ENCODE data around the gene ZBTB20.
A peak's percentile ranks its signal among the peaks of the same experiment; 100 is the strongest.
"Not testable (repeated sequence)": the region's sequence is repeated elsewhere in the genome, so short reads cannot be mapped to it uniquely, and the experiment has no call there.

Gene ZBTB20

GRCh38 chr3:114714957-114715460, 432.1 kb downstream of the ZBTB20 start:
- DNase-seq (ENCODE audit: low read depth in 3 of 3), result no peak

- DNase-seq (ENCODE audit: low read depth in 3 of 3), result no peak
Measured at GRCh38 chr3:114714237-114714636, 432.9 kb downstream of the ZBTB20 start.

- no peak for DNase-seq (ENCODE audit: low read depth in 3 of 3)
Measured at GRCh38 chr3:114712728-114713492, 434.2 kb downstream of the ZBTB20 start.

- no peak for DNase-seq (ENCODE audit: low read depth in 3 of 3)
Measured at GRCh38 chr3:114711321-114711886, 435.7 kb downstream of the ZBTB20 start.

GRCh38 chr3:114709102-114709501, 438.0 kb downstream of the ZBTB20 start:
- no peak for DNase-seq (ENCODE audit: low read depth in 3 of 3)

GRCh38 chr3:114707252-114707860, 439.7 kb downstream of the ZBTB20 start:
- no peak for DNase-seq (ENCODE audit: low read depth in 3 of 3)

- peak; percentile 2 to 23 (median 12) for DNase-seq (ENCODE audit: low read depth in 3 of 3)
Measured at GRCh38 chr3:114706591-114707232, 440.4 kb downstream of the ZBTB20 start.

GRCh38 chr3:114700637-114701234, 446.4 kb downstream of the ZBTB20 start:
- DNase-seq (ENCODE audit: low read depth in 3 of 3), result no peak

- DNase-seq (ENCODE audit: low read depth in 3 of 3), result no peak
Measured at GRCh38 chr3:114698146-114699105, 448.7 kb downstream of the ZBTB20 start.

GRCh38 chr3:114697401-114697800, 449.7 kb downstream of the ZBTB20 start:
- no peak for DNase-seq (ENCODE audit: low read depth in 3 of 3)

GRCh38 chr3:114694251-114694650, 452.8 kb downstream of the ZBTB20 start:
- DNase-seq (ENCODE audit: low read depth in 3 of 3), result no peak

- DNase-seq (ENCODE audit: low read depth in 3 of 3), result no peak
Measured at GRCh38 chr3:114691871-114692270, 455.2 kb downstream of the ZBTB20 start.

GRCh38 chr3:114690911-114691310, 456.2 kb downstream of the ZBTB20 start:
- DNase-seq (ENCODE audit: low read depth in 3 of 3), result no peak

- DNase-seq (ENCODE audit: low read depth in 3 of 3), result no peak
Measured at GRCh38 chr3:114687151-114687550, 459.9 kb downstream of the ZBTB20 start.

- no peak for DNase-seq (ENCODE audit: low read depth in 3 of 3)
Measured at GRCh38 chr3:114686621-114687020, 460.5 kb downstream of the ZBTB20 start.

GRCh38 chr3:114685161-114685560, 461.9 kb downstream of the ZBTB20 start:
- no peak for DNase-seq (ENCODE audit: low read depth in 3 of 3)

- no peak for DNase-seq (ENCODE audit: low read depth in 3 of 3)
Measured at GRCh38 chr3:114680299-114680698, 466.8 kb downstream of the ZBTB20 start.

GRCh38 chr3:114679773-114680172, 467.3 kb downstream of the ZBTB20 start:
- not testable (repeated sequence) for DNase-seq (ENCODE audit: low read depth in 3 of 3)

GRCh38 chr3:114675104-114675503, 472.0 kb downstream of the ZBTB20 start:
- no peak for DNase-seq (ENCODE audit: low read depth in 3 of 3)

GRCh38 chr3:114674036-114674435, 473.1 kb downstream of the ZBTB20 start:
- DNase-seq (ENCODE audit: low read depth in 3 of 3), result no peak

- no peak for DNase-seq (ENCODE audit: low read depth in 3 of 3)
Measured at GRCh38 chr3:114673481-114673880, 473.6 kb downstream of the ZBTB20 start.

Data from stimulated activated CD4-positive, alpha-beta T cell treated with anti-CD3 and anti-CD28 coated beads, TNF-alpha, amount 100 ng/mL, for 48 hours (primary cell).